ENCODE measurements around the gene ZNF627.

GRCh38 chr19:11611730-11612129 is 14.4 kb downstream of the ZNF627 start:
- TF ChIP-seq EZH2 (IDR thresholded peaks at IDR 0.05; ENCODE audit: borderline replicate concordance) (no peak), CTCF (IDR thresholded peaks at IDR 0.05; ENCODE audit: poor library complexity) (no peak)

Data from hepatocyte (in vitro differentiated cells).